ENCODE data around the gene MAN2B1. TPM values are rescaled to one million over a fixed set of nuclear protein-coding genes. Genes with fewer than 3 reads are reported as not detected.

MAN2B1 gene
- total and polyA plus RNA-seq, 2 of the 13 experiments (the other 11 are each of a cell fraction or from before 2014, with no cell fraction given) = 23.6 to 23.8 TPM

GRCh38 chr19:12610540-12611360, 55.8 kb downstream of the MAN2B1 start, which contains the start of the genes ZNF490 and ZNF791 (continued):
- TF ChIP-seq KDM5A (IDR thresholded peaks at IDR 0.05; ENCODE audit: borderline replicate concordance, low read length) = peak; percentile 94
- peak; percentile 69; the same call in 1 of the 2 replicates for TF ChIP-seq HES4 (CRISPR knock-in tag; IDR thresholded peaks at IDR 0.05; ENCODE audit: borderline replicate concordance)
- TF ChIP-seq KDM6A (CRISPR knock-in tag; IDR thresholded peaks at IDR 0.05; ENCODE audit: low read depth) = no peak
- no peak for TF ChIP-seq ZNF703 (CRISPR knock-in tag; IDR thresholded peaks at IDR 0.05; ENCODE audit: borderline replicate concordance)
- TF ChIP-seq PHF20 (CRISPR knock-in tag; IDR thresholded peaks at IDR 0.05) = peak; percentile 95
- no peak for TF ChIP-seq PCBP2 (optimal IDR thresholded peaks at IDR 0.05; ENCODE audit: low read depth, low read length, poor library complexity, severe bottlenecking)
- no peak for TF ChIP-seq ZBTB37 (CRISPR knock-in tag; IDR thresholded peaks at IDR 0.05)
- TF ChIP-seq HOXA3 (CRISPR knock-in tag; IDR thresholded peaks at IDR 0.05) = peak; percentile 91
- TF ChIP-seq MAFK (conservative IDR thresholded peaks at IDR 0.05 in 1 of 2, IDR thresholded peaks at IDR 0.05 in 1 of 2; ENCODE audit: low read length in 2 of 2) = no peak; a peak in 2 of 4 replicates
- TF ChIP-seq ZNF569 (CRISPR knock-in tag; IDR thresholded peaks at IDR 0.05; ENCODE audit: borderline replicate concordance) = no peak
- no peak for TF ChIP-seq ZNF256 (CRISPR knock-in tag; conservative IDR thresholded peaks at IDR 0.05)
- TF ChIP-seq XBP1 (CRISPR knock-in tag; IDR thresholded peaks at IDR 0.05) = no peak
- TF ChIP-seq ZKSCAN8 (CRISPR knock-in tag; IDR thresholded peaks at IDR 0.05; ENCODE audit: borderline replicate concordance) = 0 out of 2 replicates have a peak, but pooled peaks have one; percentile 48
- TF ChIP-seq ZBTB49 (CRISPR knock-in tag; IDR thresholded peaks at IDR 0.05; ENCODE audit: borderline replicate concordance) = no peak
- TF ChIP-seq SIX1 (CRISPR knock-in tag; IDR thresholded peaks at IDR 0.05; ENCODE audit: borderline replicate concordance) = peak; percentile 44; the same call in 1 of the 2 replicates
- TF ChIP-seq ZNF251 (CRISPR knock-in tag; IDR thresholded peaks at IDR 0.05) = no peak
- 0 out of 2 replicates have a peak, but pooled peaks have one; percentile 13 for TF ChIP-seq U2AF2 (IDR thresholded peaks at IDR 0.05; ENCODE audit: low read depth, low read length)
- TF ChIP-seq YY1 (IDR thresholded peaks at IDR 0.05; ENCODE audit: insufficient read depth, insufficient replicate concordance, low read depth, low read length) = peak; percentile 62
- peak; percentile 32; the same call in 1 of the 2 replicates for TF ChIP-seq HIC2 (CRISPR knock-in tag; IDR thresholded peaks at IDR 0.05; ENCODE audit: low read depth)

Measured in HepG2 (cell line).